Cardiac muscle cell (in vitro differentiated cells and primary cell): ENCODE data around the gene C11orf87. TPM values are rescaled to one million over a fixed set of nuclear protein-coding genes. Genes with fewer than 3 reads are reported as not detected.

Experiments used
- DNase-seq, 2 donors: peaks; one replicate each; pipeline versions ENCODE4 v3.0.0 to v3.0.0-alpha.2; 2010 to 2017; ENCODE audit warnings: low read depth in 1 of 2, low spot score in 1 of 2
- H3K27ac ChIP-seq: fragments of 200-600 bp; sonication (generic); 2 replicates; pipeline ENCODE4 v1.5.1; 2016
- H3K27me3 ChIP-seq: fragments of 200-600 bp; sonication (generic); 2 replicates; pipeline ENCODE4 v1.6.0; 2016; ENCODE audit warnings: control low read depth
- H3K36me3 ChIP-seq: fragments of 200-600 bp; sonication (generic); 2 replicates; pipeline ENCODE4 v1.5.1; 2016; ENCODE audit warnings: control low read depth
- H3K4me1 ChIP-seq: fragments of 200-600 bp; sonication (generic); 2 replicates; pipeline ENCODE4 v1.8.1; 2017; ENCODE audit warnings: low read depth, mild to moderate bottlenecking, mixed run types
- H3K4me3 ChIP-seq: fragments of 200-600 bp; sonication (generic); 2 replicates; pipeline ENCODE4 v1.5.1; 2016; ENCODE audit warnings: mild to moderate bottlenecking
- H3K9me3 ChIP-seq: fragments of 200-600 bp; sonication (generic); 2 replicates; pipeline ENCODE4 v1.5.1; 2017; ENCODE audit warnings: low read depth, mild to moderate bottlenecking, control low read depth
- polyA plus RNA-seq: library from polyadenylated mRNA; unstranded; fragments of >200 nt; fragmentation: Nextera tagmentation; extraction: Ambion mirVana; gene quantifications from 2 replicates; pipeline ENCODE4 v1.2.1, GENCODE V29; 2016
- total RNA-seq: library from RNA; depleted of rRNA; stranded (reverse); fragments of >200 nt; gene quantifications from 2 replicates; pipeline ENCODE4 v1.2.3, GENCODE V29; 2016
- TF ChIP-seq, protein P1 (sequence below): IDR thresholded peaks from 2 replicates; pipeline ENCODE4 v1.5.1; 2012; ENCODE audit warnings: low read depth, mild to moderate bottlenecking, low read length

C11orf87 gene
- total and polyA plus RNA-seq, 2 experiments from 2014 or later, result 0.34 to 0.42 TPM

DNA sequence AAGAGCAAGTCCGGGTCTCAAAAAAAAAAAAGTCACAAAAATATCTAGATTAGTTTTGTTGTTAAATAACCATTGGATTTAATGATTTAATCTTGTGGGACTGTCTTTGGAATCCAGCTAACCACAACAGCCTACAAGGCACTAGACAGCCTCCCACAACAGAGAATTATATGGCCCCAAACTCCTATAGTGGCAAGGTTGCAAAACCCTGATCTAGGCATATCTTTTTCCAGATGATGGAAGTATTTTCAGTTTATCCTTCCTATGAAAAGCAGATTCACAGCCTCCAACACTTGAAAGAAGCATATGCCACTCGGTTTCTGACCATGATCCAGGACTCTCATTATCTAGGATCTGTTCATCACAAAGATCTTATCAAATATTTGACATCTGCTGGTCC, 5.4 kb upstream of the C11orf87 start:
- Histone ChIP-seq H3K36me3 (no peaks in the 10 kb centered on the region), H3K27ac (no peak overlapping the region), H3K4me1 (no peaks in the 10 kb centered on the region), H3K4me3 (no peak overlapping the region), H3K9me3 (no peaks in the 10 kb centered on the region), H3K27me3 (peaks cover 42% of the 10 kb centered on the region)
- DNase-seq, result no peak
- TF ChIP-seq, protein P1, sequence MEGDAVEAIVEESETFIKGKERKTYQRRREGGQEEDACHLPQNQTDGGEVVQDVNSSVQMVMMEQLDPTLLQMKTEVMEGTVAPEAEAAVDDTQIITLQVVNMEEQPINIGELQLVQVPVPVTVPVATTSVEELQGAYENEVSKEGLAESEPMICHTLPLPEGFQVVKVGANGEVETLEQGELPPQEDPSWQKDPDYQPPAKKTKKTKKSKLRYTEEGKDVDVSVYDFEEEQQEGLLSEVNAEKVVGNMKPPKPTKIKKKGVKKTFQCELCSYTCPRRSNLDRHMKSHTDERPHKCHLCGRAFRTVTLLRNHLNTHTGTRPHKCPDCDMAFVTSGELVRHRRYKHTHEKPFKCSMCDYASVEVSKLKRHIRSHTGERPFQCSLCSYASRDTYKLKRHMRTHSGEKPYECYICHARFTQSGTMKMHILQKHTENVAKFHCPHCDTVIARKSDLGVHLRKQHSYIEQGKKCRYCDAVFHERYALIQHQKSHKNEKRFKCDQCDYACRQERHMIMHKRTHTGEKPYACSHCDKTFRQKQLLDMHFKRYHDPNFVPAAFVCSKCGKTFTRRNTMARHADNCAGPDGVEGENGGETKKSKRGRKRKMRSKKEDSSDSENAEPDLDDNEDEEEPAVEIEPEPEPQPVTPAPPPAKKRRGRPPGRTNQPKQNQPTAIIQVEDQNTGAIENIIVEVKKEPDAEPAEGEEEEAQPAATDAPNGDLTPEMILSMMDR, result no peak

DNA sequence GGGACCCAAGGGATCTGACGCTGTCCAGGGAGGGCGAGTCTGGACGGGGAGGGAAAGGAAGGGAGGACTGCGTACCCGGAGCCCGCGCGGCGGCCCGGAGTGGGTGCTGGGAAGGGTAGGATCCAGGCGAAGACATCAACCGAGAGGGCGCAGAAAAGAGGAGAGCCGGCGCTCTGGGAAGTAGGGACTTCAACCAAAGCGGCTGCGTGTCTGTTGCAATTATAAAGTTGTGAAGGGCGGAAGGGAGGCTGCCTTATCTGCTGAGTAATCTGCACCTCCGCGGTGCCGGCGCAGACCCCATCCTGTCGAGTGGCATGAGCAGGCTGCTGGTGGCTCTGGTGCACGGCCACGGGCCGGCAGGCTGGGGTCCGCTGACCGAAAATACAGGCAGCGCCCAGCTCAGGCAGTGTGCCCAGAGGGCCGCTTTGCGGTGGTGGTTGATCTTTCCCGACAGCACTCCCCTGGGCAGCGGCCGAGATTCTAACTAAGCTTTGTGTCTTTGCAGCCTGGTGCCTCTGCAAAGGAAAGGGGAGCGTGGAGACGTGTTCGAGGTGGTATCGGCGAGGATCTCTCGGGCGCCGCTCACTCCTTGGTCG, 978 bp downstream of the C11orf87 start:
- TF ChIP-seq, protein P1, result no peak
- H3K36me3 ChIP-seq, result no peaks in the 10 kb centered on the region
- H3K27me3 ChIP-seq, result peaks cover 100% of the 10 kb centered on the region

DNA sequence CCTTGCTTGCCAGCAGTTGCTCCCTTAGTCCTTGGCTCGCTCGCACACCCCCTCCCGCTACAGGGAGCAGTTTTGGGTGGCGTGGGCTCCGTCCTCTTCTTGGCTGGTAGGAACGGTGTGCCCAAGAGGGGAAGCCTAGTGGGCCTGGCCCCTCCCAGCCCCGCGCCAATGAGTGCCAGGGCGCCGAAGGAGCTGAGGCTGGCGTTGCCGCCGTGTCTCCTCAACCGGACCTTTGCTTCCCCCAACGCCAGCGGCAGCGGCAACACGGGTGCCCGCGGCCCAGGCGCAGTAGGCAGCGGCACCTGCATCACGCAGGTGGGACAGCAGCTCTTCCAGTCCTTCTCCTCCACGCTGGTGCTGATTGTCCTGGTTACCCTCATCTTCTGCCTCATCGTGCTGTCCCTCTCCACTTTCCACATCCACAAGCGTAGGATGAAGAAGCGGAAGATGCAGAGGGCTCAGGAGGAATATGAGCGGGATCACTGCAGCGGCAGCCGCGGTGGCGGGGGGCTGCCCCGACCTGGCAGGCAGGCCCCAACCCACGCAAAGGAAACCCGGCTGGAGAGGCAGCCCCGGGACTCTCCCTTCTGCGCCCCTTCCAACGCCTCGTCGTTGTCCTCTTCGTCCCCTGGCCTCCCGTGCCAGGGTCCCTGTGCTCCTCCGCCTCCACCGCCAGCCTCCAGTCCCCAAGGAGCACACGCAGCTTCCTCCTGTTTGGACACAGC, 1.6 kb downstream of the C11orf87 start:
- H3K4me3 ChIP-seq, result peak overlapping the region; percentile 31
- TF ChIP-seq, protein P1, result no peak
- H3K4me1 ChIP-seq, result peaks cover 8% of the 10 kb centered on the region
- H3K27ac ChIP-seq, result no peak overlapping the region
- no peaks in the 10 kb centered on the region for H3K36me3 ChIP-seq
- H3K27me3 ChIP-seq, result peaks cover 95% of the 10 kb centered on the region
- H3K9me3 ChIP-seq, result no peaks in the 10 kb centered on the region
- no peak for DNase-seq

More for the DNA sequence above, 978 bp downstream of the C11orf87 start:
- peak; percentile 13 to 42 for DNase-seq
- H3K4me1 ChIP-seq, result peaks cover 8% of the 10 kb centered on the region
- H3K27ac ChIP-seq, result no peak overlapping the region
- H3K4me3 ChIP-seq, result peak overlapping the region; percentile 31
- H3K9me3 ChIP-seq, result no peaks in the 10 kb centered on the region

DNA sequence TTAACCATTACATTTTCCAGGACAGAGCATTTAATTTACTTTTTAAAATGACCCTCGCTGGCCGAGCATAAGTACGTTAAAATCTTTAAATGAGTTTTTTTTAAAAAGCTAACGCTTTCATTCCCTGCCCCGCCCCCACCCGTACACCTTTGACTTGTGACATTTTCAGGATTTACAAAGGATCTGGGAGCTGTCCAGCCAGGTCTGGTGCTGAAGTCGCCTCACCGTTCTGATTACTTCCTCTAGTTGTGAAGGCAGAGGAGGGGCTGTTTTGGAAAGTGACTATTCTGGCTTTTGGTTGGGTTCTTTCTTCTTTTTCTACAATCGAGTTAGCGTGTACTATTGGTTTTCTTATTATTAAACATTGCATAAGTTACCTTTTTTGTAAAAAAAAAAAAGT, 2.9 kb downstream of the C11orf87 start:
- Histone ChIP-seq H3K27ac (no peak overlapping the region), H3K27me3 (peaks cover 89% of the 10 kb centered on the region), H3K36me3 (no peaks in the 10 kb centered on the region), H3K4me1 (peaks cover 8% of the 10 kb centered on the region), H3K4me3 (no peak overlapping the region), H3K9me3 (no peaks in the 10 kb centered on the region)
- peak in 1 of 2 donors; percentile 80 for DNase-seq
- TF ChIP-seq, protein P1, result no peak

DNA sequence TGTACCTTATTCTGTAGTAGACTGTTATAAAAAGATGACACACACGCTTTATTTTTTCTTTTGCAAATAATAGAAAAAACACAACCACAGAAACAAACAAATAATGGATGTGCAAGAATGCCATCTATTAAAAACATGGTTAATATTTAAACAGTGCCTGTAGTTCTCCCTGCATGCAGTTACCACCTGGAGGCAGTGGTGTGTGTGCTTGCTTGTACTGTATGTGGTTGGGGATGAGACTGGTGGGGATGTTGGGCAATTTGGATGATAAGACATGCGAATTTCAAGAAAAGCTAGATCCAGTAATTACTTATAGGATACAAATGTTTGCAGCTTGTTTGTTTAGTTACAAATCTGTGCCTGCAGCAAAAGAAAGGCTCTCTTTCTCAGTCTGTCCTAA, 3.6 kb downstream of the C11orf87 start:
- H3K4me1 ChIP-seq, result peaks cover 8% of the 10 kb centered on the region
- peaks cover 88% of the 10 kb centered on the region for H3K27me3 ChIP-seq

More for the DNA sequence above, 3.6 kb downstream of the C11orf87 start:
- Histone ChIP-seq H3K9me3 (no peaks in the 10 kb centered on the region), H3K36me3 (no peaks in the 10 kb centered on the region), H3K4me3 (no peak overlapping the region), H3K27ac (no peak overlapping the region)
- TF ChIP-seq, protein P1, result peak; percentile 19
- DNase-seq, result no peak
